Glomerular visceral epithelial cell (primary cell): ENCODE results near the gene FBXL2.
A peak's percentile ranks its signal among the peaks of the same experiment; 100 is the strongest.

Source experiments
- DNase-seq: peaks from one replicate; pipeline ENCODE4 v3.0.0-alpha.2; 2016; ENCODE audit errors: extremely low spot score

The FBXL2 gene, protein sequence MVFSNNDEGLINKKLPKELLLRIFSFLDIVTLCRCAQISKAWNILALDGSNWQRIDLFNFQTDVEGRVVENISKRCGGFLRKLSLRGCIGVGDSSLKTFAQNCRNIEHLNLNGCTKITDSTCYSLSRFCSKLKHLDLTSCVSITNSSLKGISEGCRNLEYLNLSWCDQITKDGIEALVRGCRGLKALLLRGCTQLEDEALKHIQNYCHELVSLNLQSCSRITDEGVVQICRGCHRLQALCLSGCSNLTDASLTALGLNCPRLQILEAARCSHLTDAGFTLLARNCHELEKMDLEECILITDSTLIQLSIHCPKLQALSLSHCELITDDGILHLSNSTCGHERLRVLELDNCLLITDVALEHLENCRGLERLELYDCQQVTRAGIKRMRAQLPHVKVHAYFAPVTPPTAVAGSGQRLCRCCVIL

DNA sequence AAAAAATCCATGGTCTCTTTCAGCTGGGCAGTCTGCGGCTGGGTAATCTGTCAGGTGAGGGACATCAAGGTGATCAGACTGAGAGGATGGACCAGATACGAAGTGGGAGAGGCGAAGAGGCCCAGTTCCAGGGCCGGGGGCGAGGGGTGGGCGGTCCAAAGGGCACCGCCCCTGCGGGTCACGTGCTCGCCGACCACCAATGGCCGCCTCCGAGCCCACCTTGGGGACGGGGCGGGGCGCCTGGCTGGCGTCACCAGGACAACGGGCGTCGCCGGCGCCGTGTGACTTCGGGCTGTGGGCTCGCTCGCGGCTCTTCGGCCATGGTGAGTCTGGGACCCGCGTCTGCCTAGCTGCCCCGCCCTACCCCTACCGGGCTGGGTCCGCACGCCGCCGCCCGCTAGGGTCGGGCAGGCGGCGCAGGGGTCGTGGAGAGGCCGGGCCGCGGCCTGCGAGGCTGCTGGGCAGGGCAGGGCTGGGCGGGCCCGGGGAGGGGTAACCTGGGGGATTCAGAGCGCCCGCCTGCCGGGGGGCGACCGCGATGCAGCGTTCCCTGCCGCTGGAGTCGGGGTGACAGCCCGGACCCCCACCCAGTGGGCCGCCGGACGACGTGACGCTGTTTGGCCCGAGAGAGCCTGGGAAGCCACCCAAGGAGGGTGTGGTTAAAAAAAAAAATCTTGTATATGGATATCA lies at the start of gene FBXL2:
TSS of gene FBXL2 (plus strand) at position 250 of the 690 bp plus-strand sequence. CDS start at position 321, 71 bp downstream.
- DNase-seq = peak; percentile 80

DNA sequence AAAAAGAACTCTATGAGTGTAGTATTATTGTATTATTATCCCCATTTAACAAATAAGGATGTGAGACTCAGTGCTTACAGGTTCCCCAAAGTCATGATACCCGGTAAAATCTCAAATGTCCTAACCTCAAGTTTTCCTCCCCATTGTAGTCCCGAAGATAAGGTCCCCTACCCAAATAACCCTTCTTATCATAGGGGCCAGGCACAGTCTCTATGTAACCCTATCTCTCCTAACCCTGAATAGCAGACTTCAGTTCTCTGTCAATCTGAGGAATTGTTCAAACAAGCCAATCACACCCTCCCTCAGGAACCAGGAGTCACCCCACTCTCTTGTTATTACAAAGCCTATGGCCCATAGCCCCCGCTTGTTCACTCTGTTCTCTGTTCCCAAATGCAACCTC lies 48.2 kb upstream of the FBXL2 start:
- no peak for DNase-seq

DNA sequence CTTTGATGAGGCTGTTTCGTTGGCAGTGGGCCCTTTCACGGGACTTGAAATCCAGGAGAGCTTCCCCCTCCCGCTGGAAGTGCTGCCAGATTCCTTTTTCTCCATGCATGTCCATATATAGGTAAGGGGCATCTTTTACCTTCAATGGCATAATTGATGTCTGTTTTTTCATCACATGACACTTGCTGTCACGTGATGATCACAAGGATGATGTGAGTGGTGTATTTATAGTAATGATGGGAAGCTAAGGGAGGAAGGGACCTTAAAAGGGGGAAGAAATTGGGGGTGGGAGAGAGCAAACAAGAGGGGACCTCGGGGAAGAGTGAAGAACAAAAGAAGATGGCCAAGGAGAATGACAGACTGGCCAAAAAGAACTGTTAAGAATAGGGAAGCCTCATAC lies 47.3 kb upstream of the FBXL2 start:
- no peak for DNase-seq

DNA sequence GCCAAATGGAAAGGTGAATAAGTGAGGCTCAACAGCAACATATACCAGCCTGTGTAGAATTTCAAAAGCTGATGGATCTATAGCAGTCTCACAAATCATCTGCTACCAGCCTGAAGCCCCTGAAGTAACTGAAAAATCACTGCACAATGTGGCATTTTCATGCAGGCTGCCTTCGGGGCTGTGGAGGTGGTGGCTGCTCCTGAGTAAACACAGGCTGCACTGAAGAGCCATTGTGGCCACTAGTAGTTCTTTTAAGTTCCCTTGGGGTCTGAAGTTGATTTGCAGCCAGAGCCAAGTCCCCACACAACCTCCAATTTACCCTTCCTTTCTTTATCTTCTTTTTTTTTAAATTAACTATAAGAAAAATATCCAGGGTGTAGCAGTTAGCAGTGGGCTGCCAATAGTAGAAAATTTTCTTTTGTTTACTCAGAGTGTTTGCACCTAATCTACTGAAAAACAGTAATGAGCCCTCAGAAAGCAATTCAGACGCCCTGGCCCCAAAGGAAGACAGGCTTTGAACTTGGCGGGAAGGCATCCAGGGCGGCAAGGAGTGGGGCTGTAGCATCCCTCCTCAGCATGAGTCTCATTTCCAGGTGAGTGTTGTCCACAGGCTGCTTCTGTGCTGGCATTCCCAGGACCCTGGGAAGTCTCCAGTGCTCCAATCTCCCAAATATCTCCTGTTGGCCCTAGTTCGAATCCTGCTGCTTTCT lies 45.3 kb upstream of the FBXL2 start:
- no peak for DNase-seq

DNA sequence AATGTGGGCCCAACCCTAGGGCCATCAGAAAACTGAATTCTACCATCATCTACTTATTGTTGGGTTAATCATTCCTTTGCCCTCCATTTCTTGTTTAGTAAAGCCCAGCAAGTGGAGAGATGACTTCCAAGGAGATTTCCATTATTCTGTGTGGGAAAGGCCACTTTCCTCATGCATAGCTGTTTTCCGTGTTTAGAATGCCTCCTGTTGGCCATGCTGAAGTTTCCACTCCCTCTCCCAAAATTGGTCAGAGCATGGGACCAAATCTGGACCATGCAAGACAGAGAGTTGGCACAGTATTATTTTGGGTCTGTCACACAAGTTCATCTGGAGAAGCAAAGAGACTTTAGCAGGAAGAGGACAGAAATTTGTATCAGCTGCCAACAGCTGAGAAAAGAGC lies 43.4 kb upstream of the FBXL2 start:
- DNase-seq = no peak

DNA sequence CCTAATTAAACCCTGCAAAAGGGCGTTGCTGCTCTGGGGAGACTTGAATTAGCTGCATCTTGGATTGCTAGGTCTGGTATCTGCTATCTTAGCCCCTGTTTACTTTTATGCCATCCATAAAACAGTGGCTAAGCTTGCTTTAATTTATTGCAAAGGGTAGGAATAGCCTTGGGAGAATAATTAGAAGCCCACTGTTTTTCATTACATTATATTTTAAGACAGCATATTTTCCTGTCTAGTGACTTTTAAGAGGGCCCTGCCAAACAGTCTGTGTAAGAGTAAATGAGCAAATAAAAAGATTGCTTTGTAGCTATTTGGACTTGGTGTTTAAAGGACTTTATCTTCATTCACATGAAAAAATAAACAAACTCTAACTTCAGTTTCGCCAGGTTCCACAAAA lies 41.2 kb upstream of the FBXL2 start:
- DNase-seq = no peak

DNA sequence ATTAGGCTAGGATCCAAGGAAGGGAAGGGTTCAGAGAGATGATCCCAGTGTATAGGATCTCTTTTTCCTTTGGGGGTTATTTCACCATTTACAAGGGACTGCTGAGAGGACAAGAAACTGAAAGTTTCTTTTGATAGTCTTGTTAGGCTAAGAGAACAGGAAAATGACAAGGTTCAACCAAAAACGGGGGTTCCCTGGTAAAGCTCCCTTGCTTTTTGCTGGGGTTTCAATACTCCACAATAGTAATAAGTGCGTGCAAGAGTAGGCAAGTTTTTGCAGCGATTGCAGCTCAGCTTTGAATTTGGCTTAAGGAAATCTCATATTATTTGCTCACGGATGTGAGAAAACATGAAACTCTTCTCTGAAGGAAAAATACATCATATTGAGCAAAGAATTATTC lies 39.8 kb upstream of the FBXL2 start:
- no peak for DNase-seq

DNA sequence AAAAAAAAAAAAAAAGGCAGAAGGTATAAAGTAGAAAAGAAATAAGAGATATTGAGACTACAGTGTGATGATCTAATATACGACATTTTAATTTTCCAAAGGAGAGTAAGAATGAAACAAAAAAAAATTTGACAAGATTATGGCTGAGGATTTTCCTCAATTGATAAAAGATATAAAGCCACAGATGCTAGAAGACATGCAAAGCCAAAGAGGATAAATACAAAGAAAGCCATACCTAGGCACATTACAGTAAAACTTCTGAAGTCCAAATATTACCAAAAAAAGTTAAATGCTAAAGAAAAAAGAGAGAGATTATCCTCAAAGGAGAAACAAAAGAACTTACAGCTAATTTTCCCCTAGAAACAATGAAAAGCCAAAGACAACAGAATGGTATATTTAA lies 38.3 kb upstream of the FBXL2 start:
- DNase-seq = no peak

DNA sequence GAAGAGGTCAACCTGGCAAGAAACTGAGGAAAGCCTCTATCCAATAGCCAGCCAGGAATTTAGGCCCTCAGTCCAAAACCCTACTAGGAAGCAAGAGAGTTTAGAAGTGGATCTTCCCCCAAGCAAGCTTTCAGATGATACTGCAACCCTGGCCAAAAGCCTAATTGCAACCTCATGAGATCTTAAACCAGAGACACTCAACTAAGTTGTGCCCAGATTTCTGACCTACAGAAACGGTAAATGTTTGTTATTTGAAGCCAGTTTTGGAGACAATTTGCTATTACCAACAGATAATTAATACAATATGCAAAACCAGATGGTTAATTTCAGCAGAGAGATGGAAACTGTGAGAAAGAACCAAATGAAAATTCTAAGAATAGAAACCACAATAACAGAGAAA lies 37.0 kb upstream of the FBXL2 start:
- DNase-seq = no peak

DNA sequence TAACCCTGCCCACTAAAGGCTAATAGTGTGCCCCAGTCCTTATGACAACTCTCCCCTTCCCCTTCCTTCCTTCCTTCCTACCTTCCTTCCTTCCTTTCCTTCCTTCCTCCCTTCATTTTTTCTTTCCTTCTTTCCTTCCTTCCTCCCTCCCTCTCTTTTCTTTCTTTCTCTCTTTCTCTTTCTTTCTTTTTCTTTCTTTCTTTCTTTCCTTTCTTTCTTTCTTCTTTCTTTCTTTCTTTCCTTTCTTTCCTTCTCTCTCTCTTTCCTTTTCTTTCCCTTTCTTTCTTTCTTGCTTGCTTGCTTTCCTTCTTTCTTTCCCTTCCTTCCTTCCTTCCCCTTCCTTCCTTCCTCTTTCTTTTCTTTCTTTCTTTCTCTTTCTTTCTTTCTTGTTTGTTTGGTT lies 30.5 kb upstream of the FBXL2 start:
- no peak for DNase-seq

DNA sequence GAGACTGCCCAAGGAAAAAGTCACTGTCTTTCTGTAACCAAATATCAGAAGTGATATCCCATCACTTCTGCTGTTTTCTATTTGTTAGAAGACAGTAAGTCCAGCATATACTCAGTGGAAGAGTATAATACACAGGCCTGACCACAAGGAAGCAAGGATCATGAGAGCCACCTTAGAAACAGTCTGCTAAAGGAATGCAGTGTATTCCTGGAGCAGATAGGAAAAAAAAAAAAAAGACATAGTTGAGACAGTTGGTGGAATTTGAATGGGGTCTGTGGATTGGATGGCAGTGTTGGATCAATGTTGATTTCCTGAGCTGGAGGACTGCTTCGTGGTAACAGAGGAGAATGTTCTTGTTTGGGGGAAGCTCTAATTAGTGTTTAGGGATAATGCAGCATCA lies 26.5 kb upstream of the FBXL2 start:
- DNase-seq = no peak

DNA sequence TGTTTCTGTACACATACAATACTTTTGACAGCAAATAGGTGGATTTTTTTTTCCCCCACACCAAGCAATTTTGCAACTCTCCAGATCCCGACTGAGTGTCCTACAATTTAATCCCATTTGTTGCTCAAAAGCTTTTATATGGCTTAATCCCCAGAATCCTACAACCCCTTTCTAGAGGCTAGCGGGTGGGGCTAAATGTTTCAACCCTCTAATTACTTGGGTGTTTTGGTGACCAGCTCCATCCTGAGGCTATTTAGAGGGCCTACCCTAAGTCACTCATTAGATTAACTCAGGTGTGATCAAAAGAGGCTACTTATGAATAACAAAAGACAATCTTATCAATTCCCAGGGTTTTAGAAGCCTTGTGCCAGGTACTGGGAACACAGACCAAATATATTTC lies 21.0 kb upstream of the FBXL2 start:
- no peak for DNase-seq

DNA sequence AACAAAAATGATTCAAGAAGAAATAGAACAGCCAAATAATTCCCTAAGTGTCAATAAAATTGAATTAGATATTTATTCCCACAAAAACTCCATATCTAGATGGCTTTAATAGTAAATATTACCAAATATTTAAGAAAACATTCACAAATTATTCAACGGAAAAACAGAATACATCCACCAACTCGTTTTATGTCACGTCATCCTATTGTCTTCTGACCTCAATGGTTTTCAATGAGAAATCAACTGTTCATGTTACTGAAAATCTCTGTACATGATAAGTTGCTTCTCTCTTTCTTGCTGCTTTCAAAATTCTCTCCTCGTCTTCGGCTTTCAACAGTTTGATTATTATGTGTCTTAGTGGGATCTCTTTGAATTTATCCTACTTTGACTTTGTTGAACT lies 17.1 kb upstream of the FBXL2 start:
- DNase-seq = no peak

DNA sequence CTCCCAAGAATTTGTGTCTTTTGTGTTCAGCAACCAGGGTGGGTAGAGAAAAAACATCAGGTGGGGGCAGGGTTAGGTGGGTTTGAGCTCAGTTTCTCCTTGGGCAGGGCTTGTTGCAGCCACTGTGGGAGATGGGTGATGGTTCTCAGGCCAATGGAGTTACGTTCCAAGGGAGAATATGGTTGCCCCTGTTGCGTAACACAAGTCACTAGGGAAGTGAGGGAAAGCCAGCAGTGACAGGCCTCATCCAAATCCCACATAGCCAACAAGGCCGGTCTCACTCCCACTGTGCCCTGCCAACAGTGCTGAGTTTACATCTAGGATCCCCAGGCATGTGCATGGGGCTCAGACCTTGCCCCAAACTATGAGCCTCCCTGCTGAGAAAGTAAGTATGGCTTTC lies 7.9 kb upstream of the FBXL2 start:
- DNase-seq = no peak

DNA sequence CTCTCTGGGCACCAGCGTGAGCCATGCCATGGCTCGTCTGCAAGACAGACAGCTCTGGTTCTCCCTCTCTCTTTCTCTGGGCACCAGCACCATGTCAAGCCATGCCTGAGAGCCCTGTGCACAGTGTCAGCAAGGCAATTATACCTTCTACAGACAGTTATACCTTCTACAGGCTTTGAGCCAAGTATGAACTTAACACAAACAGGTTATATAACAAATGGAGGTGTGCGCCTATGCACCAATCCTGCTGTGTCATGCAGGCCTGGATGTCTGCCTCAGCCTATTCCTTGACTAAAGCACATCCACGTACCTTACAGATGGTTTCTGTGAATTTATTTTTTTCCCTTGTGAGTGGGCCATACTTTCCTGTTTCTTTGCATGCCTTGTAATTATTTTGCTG lies 5.9 kb upstream of the FBXL2 start:
- DNase-seq = no peak

DNA sequence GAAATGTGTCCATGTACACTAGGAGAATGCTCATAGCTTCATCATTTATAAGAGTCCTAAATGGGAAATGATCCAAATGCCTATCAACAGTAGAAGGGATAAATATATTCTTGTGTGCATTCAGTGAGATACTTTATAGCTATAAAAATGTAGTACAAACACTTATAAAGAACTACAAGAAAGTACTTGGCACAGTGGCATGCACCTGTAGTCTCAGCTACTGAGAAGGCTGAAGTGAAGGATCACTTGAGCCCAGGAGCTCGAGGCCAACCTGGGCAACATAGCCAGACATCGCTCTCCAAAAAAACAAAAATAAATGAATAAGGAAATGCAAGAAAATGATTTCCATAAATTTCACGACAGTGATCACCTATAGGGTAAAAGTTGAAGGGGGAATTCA lies 3.6 kb upstream of the FBXL2 start:
- no peak for DNase-seq

DNA sequence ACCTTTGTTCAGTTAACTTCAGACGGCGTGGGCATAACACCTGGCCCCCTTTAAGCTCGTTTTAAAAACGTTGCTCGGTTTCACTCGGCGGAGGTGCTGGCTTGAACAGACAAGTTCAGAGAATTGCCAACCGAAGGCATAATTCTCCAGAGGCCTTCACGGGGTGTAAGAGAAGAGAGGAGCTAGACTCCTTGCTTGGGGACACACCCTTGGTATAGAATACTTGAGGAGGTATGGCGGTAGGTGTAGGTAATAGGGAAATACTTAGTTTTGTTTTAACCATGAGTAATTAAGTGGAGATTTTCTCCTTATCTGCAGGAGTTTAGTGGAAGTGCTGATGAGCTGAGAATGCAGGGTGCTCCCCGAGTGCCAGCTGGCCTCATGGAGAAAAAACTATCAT lies 921 bp downstream of the FBXL2 start:
- DNase-seq = peak; percentile 20

DNA sequence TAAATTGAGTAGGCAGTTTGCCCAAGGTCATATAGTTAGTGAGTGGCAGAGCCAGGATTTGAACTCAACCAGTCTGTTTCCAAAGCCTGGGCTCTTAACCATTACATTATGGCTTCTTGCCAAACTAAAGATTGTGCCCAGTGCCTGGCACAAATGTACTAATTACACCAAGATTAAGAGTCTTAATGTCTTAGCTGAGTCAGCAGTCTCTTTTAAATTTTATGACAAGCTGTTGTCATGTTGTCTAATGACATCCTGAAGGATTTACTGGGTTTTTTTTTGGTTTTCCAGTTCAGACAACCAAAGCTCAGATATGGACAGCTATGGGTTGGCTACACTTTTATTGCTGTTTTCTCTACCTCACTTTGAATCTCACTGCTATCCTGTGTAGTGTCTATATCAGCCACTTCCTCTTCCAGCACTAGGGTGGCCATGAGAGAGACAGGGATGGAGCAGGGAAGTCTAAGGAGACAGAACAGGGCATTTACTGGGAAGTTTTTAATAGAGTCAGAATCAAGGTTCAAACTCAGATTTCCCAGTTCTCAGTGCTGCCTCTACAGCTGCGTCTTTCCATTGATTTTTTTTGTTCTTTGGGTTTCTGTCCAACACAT lies 10.5 kb downstream of the FBXL2 start:
- no peak for DNase-seq

DNA sequence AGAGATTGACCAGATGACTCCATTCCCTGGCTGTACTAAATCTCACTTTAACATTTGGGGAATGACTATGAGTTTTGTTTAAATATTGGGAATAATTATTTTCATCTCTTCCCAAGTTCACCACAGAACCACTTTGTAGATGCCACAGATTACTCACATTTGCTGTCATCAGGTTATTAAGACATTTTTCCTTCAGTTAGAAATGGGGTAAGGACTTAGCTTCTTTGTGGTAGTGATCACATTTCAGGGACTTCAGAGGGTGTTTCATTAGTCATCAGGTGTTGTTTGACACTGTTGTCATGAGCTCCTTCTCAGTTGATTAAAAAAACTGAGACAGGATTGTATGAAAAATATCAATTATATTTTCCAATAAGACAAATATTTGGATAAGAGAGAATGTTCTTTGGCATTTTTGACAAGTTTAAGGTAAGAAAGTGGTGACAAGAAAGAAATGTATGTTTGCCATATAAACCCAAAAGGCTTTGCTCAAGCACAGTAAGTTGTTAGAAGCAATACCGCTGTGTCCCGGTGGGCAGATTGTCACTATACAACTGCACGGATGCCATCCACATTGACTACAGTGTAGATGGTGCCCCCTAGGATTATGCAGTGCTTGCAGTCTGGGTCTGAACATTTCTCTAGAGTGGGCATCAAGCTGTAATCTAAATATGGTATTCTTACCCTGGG lies 22.3 kb downstream of the FBXL2 start:
- peak; percentile 73 for DNase-seq

DNA sequence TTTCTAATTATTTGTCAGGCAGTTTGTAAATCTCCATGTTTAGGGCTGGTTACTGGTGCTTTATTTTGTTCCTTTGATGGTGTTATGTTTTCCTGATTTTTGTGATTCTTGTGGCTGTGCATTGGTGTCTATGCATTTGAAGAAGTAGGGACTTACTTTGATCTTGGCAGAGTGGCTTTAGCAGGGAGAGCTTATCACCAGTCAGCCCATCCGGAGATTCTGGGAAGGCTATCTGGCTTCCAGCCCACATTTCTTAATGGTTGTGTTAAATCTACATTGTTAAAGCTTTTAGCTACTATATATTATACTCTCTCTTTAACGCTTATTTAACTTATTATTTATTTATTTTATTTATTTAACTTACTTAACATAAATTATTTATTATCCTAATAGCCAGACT lies 35.1 kb downstream of the FBXL2 start:
- DNase-seq = no peak

DNA sequence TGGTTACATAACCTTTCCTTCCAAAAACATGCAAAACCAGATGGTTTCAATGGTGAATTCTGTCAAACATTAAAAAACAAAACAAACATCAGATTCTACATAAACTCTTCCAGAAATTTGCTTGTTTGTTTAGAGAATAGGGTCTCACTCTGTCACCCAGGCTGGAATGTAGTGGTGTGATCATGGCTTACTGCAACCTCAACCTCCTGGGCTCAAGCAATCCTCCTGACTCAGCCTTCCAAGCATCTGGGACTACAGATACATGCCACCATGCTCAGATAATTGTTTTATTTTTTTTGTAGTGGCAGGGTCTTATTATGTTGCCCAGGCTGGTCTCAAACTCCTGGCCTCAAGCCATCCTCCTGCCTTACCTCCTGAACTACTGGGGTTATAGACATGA lies 36.1 kb downstream of the FBXL2 start:
- peak; percentile 9 for DNase-seq

DNA sequence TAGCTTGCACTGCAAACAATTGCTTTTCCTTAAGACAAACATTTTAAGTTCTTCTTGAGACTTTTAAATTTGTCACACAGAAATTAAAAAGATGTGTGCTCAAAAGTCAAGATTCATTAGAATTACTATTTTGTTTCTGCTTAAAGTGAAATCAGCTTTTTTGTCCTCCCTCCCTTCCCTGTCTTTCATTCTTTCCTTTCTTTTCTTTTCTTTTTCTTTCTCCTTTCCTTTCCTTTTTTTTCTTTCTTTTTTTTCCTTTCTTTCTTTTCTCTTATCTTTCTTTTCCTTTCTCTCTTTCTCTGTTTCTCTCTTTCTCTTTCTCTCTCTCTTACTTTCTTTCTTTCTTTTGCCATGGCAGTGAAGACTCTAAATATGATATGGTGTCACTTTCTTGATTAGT lies 37.8 kb downstream of the FBXL2 start:
- no peak for DNase-seq
